CD14-positive monocyte (primary cell): ENCODE results near the gene CRADD. TPM values are rescaled to one million over a fixed set of nuclear protein-coding genes. Genes with fewer than 3 reads are reported as not detected.
A peak's percentile ranks its signal among the peaks of the same experiment; 100 is the strongest.

Experiments used
- DNase-seq, 3 donors: peaks; one replicate each; pipeline ENCODE4 v3.0.0-alpha.2; 2011 to 2022
- H2AFZ ChIP-seq: 2 replicates; pipeline ENCODE4 v1.6.0; 2012; ENCODE audit warnings: mild to moderate bottlenecking, low read depth, low read length, inconsistent platforms; ENCODE audit not compliant: insufficient read depth, poor library complexity, severe bottlenecking
- H3K27ac ChIP-seq, 2 donors: 1 replicate in 1 of 2; 2 replicates in 1 of 2; pipeline ENCODE4 v1.5.1; 2012 to 2013; ENCODE audit warnings: low read length in 2 of 2, control low read depth in 1 of 2, inconsistent platforms in 1 of 2, low read depth in 1 of 2, mild to moderate bottlenecking in 1 of 2
- H3K27me3 ChIP-seq, 2 donors: one replicate each; pipeline versions ENCODE4 v1.6.0 to v1.6.1; 2011 to 2013; ENCODE audit warnings: low read length in 2 of 2; ENCODE audit not compliant: control insufficient read depth in 2 of 2, insufficient read depth in 2 of 2
- H3K36me3 ChIP-seq, 2 donors: replicated peaks in 1 of 2; 1 replicate in 1 of 2; 2 replicates in 1 of 2; pipeline versions ENCODE4 v1.5.1 to v1.6.1; 2012 to 2013; ENCODE audit warnings: low read length in 2 of 2, control low read depth in 1 of 2, inconsistent platforms in 1 of 2, mild to moderate bottlenecking in 1 of 2; ENCODE audit not compliant: insufficient read depth in 2 of 2, control insufficient read depth in 1 of 2
- H3K4me1 ChIP-seq, 2 donors: 1 replicate in 1 of 2; 2 replicates in 1 of 2; pipeline versions ENCODE4 v1.5.1 to v1.6.1; 2012 to 2013; ENCODE audit warnings: low read length in 2 of 2, control low read depth in 1 of 2, inconsistent platforms in 1 of 2, mild to moderate bottlenecking in 1 of 2, moderate library complexity in 1 of 2; ENCODE audit not compliant: insufficient read depth in 2 of 2, control insufficient read depth in 1 of 2
- H3K4me2 ChIP-seq: replicated peaks from 2 replicates; pipeline ENCODE3; 2012; ENCODE audit warnings: low read length, moderate library complexity, mild to moderate bottlenecking; ENCODE audit not compliant: poor library complexity, severe bottlenecking; ENCODE audit errors: extremely low read depth
- H3K4me3 ChIP-seq, 3 experiments: fragments of 200-600 bp in 1 of 3; sonication (generic) in 1 of 3; replicated peaks in 1 of 3; 1 replicate in 2 of 3; 2 replicates in 1 of 3; pipeline ENCODE4 v1.5.1; 2011 to 2013; ENCODE audit warnings: low read length in 3 of 3, mild to moderate bottlenecking in 3 of 3, control low read depth in 2 of 3, low read depth in 2 of 3, inconsistent platforms in 1 of 3, moderate library complexity in 1 of 3
- H3K79me2 ChIP-seq: 2 replicates; pipeline ENCODE4 v1.6.0; 2012; ENCODE audit warnings: mild to moderate bottlenecking, control low read depth, inconsistent platforms, low read length, moderate library complexity; ENCODE audit not compliant: insufficient read depth
- H3K9ac ChIP-seq: 2 replicates; pipeline ENCODE4 v1.6.0; 2017; ENCODE audit warnings: low read length, mild to moderate bottlenecking; ENCODE audit not compliant: insufficient read depth, poor library complexity, severe bottlenecking
- H3K9me3 ChIP-seq, 2 donors: replicated peaks in 1 of 2; 1 replicate in 1 of 2; 2 replicates in 1 of 2; pipeline versions ENCODE4 v1.5.1 to v1.6.1; 2012 to 2013; ENCODE audit warnings: low read length in 2 of 2, control low read depth in 1 of 2; ENCODE audit not compliant: control insufficient read depth in 1 of 2, insufficient read depth in 1 of 2
- H4K20me1 ChIP-seq: 2 replicates; pipeline ENCODE4 v1.6.0; 2012; ENCODE audit warnings: mild to moderate bottlenecking, low read length, control low read depth, moderate library complexity; ENCODE audit not compliant: insufficient read depth
- H3K27ac Mint-ChIP-seq, 7 donors: one replicate each; pipeline ENCODE4 v1.8.0; 2020; ENCODE audit warnings: mild to moderate bottlenecking in 7 of 7, mixed read lengths in 7 of 7, moderate library complexity in 6 of 7, inconsistent platforms in 2 of 7
- H3K27me3 Mint-ChIP-seq, 3 donors: one replicate each; pipeline ENCODE4 v1.8.0; 2021 to 2022; ENCODE audit warnings: low read depth in 3 of 3, mild to moderate bottlenecking in 3 of 3, mixed read lengths in 3 of 3, moderate library complexity in 3 of 3, inconsistent platforms in 1 of 3
- H3K36me3 Mint-ChIP-seq, 2 donors: one replicate each; pipeline ENCODE4 v1.8.0; 2020; ENCODE audit warnings: mixed read lengths in 2 of 2, inconsistent platforms in 1 of 2, mild to moderate bottlenecking in 1 of 2
- H3K4me1 Mint-ChIP-seq: one replicate; pipeline ENCODE4 v1.8.0; 2020; ENCODE audit warnings: mild to moderate bottlenecking, mixed read lengths
- H3K4me3 Mint-ChIP-seq, 2 donors: one replicate each; pipeline ENCODE4 v1.8.0; 2020; ENCODE audit warnings: mild to moderate bottlenecking in 2 of 2, mixed read lengths in 2 of 2, moderate library complexity in 1 of 2
- H3K9me3 Mint-ChIP-seq, 7 donors: one replicate each; pipeline ENCODE4 v1.8.0; 2020 to 2022; ENCODE audit warnings: mixed read lengths in 7 of 7, mild to moderate bottlenecking in 6 of 7, moderate library complexity in 6 of 7, inconsistent platforms in 2 of 7
- WGBS: methylation state at CpG from one replicate; pipeline ENCODE4 v1.1.5; 2013; ENCODE audit warnings: missing lambda C conversion rate; ENCODE audit not compliant: insufficient coverage; 5-methylcytosine and 5-hydroxymethylcytosine counted together
- intact Hi-C, 2 donors: fragments of 100-400 bp; cut with micrococcal nuclease; formaldehyde crosslinking; loops; one replicate each; pipeline versions ENCODE4 v1.15.0 to v1.15.1; 2023
- polyA plus RNA-seq, 3 donors: library from polyadenylated mRNA; depleted of rRNA in 1 of 3; unstranded in 2 of 3; stranded (reverse) in 1 of 3; fragments of 300-500 nt in 2 of 3; fragments of >200 nt in 1 of 3; fragmentation: Illumina TruSeq in 2 of 3; gene quantifications; 1 replicate in 2 of 3; 2 replicates in 1 of 3; pipeline ENCODE4 v1.2.3, GENCODE V29; 2012 to 2021
- TF ChIP-seq, protein P1 (sequence below): fragments of 200-600 bp; IDR thresholded peaks from one replicate; pipeline ENCODE4 v1.8.0; 2022; ENCODE audit warnings: antibody characterized with exemption, mild to moderate bottlenecking

CRADD gene
- polyA plus RNA-seq, 3 donors = 5.6 to 12.2 (median 11.2) TPM

DNA sequence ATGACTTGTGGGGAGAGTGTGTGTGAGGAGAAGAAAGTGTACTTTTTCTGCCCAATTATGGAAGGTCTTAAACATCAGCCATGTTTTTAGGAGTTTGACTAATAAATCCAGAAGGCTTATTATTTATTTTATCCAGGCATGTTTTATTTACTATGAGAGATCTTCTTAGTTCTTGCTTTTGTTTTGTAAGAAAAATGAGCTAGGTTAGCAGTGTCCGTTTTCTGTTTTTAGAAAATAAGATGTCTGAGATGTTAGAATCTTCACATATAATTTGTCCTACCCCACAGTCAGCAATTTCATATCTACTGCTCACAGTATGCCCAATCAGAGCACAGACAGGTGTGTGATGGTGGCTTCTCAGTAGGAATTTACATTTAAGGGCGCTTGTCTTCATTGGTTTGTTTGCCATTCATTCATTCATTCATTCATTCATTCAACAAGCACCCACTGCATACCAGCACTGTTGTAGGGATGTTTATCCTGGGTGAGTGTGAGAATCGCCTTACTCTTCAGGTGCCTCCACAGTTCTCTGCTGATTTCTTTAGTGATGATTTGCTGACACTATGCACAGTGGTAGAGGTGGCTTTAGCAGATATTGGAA, 83.2 kb downstream of the CRADD start:
- H4K20me1 ChIP-seq = no peaks in the 10 kb centered on the region
- intact Hi-C loops = loop anchor here (10.0 kb wide), 3 partner anchors 254 to 344 kb away; no protein-coding TSS in a partner anchor
- H3K4me2 ChIP-seq = no peak overlapping the region
- H3K27ac ChIP-seq = no peak overlapping the region
- peaks cover 0 to 1% (median 0%) of the 10 kb centered on the region in 3 donors for H3K27me3 Mint-ChIP-seq
- no peaks in the 10 kb centered on the region for H3K27me3 ChIP-seq
- no peak for DNase-seq
- H3K36me3 ChIP-seq = no peaks in the 10 kb centered on the region
- no peaks in the 10 kb centered on the region for H3K9me3 Mint-ChIP-seq
- WGBS = 100% methylated on average over 1 of the region's 3 CpGs
- H3K4me1 ChIP-seq = peaks cover 12 to 17% of the 10 kb centered on the region in 2 donors
- no peak overlapping the region for H3K4me3 Mint-ChIP-seq
- H3K4me1 Mint-ChIP-seq = peaks cover 22% of the 10 kb centered on the region
- H3K36me3 Mint-ChIP-seq = no peaks in the 10 kb centered on the region
- H3K4me3 ChIP-seq = no peak overlapping the region
- H3K27ac Mint-ChIP-seq = no peak overlapping the region
- H3K9ac ChIP-seq = no peak overlapping the region
- no peak overlapping the region for H2AFZ ChIP-seq
- H3K9me3 ChIP-seq = no peaks in the 10 kb centered on the region
- no peaks in the 10 kb centered on the region for H3K79me2 ChIP-seq
- TF ChIP-seq, protein P1, sequence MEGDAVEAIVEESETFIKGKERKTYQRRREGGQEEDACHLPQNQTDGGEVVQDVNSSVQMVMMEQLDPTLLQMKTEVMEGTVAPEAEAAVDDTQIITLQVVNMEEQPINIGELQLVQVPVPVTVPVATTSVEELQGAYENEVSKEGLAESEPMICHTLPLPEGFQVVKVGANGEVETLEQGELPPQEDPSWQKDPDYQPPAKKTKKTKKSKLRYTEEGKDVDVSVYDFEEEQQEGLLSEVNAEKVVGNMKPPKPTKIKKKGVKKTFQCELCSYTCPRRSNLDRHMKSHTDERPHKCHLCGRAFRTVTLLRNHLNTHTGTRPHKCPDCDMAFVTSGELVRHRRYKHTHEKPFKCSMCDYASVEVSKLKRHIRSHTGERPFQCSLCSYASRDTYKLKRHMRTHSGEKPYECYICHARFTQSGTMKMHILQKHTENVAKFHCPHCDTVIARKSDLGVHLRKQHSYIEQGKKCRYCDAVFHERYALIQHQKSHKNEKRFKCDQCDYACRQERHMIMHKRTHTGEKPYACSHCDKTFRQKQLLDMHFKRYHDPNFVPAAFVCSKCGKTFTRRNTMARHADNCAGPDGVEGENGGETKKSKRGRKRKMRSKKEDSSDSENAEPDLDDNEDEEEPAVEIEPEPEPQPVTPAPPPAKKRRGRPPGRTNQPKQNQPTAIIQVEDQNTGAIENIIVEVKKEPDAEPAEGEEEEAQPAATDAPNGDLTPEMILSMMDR = no peak

DNA sequence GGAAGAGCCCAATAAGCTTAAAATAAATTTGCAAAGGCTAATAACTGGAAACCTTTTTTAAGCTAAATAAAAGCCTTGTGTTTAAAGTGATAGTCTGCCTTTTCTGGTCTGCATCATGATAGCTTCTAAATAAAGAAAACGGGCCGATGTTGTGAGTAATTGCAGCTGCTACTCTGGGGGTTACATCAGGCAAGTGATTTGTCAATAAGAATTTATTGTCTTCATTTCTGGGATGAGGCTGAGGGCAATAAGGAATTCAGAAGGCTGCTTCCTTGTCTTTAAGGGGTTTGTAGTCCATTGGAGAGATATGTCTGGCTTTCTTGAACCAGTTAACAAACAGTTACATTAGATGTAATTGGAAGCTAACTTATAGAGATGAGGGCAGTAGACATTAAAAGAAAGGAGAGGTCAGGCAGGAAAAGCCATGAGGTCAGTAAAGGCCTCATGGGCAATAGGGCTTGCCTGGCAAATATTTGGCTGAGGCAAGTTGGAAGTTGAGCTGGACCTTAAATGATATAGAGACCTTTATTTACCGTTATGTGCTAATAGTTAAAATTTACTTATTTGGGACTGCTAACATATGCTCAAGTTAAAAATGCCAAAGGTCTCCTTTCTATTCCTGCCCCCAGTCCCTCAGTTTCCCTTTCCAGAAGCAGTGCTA, 85.0 kb downstream of the CRADD start:
- H3K4me2 ChIP-seq = no peak overlapping the region
- no peak overlapping the region for H3K9ac ChIP-seq
- no peaks in the 10 kb centered on the region for H3K9me3 ChIP-seq
- H3K27me3 ChIP-seq = no peaks in the 10 kb centered on the region
- Mint-ChIP-seq H3K27me3 (peaks cover 0 to 1% (median 0%) of the 10 kb centered on the region in 3 donors), H3K4me3 (no peak overlapping the region), H3K4me1 (peaks cover 25% of the 10 kb centered on the region), H3K36me3 (no peaks in the 10 kb centered on the region), H3K27ac (peak overlapping the region in 1 of 7 donors; percentile 15), H3K9me3 (no peaks in the 10 kb centered on the region)
- no peaks in the 10 kb centered on the region for H3K79me2 ChIP-seq
- no peak overlapping the region for H3K27ac ChIP-seq
- 50% methylated on average over 2 of the region's 3 CpGs for WGBS
- no peak for DNase-seq
- H3K36me3 ChIP-seq = no peaks in the 10 kb centered on the region
- H4K20me1 ChIP-seq = no peaks in the 10 kb centered on the region
- TF ChIP-seq, protein P1 = no peak
- intact Hi-C loops = loop anchor here (10.0 kb wide), 3 partner anchors 253 to 343 kb away; no protein-coding TSS in a partner anchor
- H3K4me1 ChIP-seq = peaks cover 15 to 21% of the 10 kb centered on the region in 2 donors
- H2AFZ ChIP-seq = no peak overlapping the region
- no peak overlapping the region for H3K4me3 ChIP-seq
